Activated T-cell treated with anti-CD3 and anti-CD28 coated beads for 24 hours (primary cell): ENCODE data around the gene UST.
"Not testable (repeated sequence)": the region's sequence is repeated elsewhere in the genome, so short reads cannot be mapped to it uniquely, and the experiment has no call there.

ENCODE experiments used
- DNase-seq: peaks from one replicate; pipeline ENCODE4 v3.0.0-alpha.2; 2020; ENCODE audit warnings: low read depth

Gene UST

GRCh38 chr6:148736774-148737412 lies 9.9 kb upstream of the UST start:
- DNase-seq = no peak

GRCh38 chr6:148737806-148738205 lies 9.0 kb upstream of the UST start:
- no peak for DNase-seq

- no peak for DNase-seq
These were observed 7.6 kb upstream of the UST start for GRCh38 chr6:148738946-148739821.

DNA sequence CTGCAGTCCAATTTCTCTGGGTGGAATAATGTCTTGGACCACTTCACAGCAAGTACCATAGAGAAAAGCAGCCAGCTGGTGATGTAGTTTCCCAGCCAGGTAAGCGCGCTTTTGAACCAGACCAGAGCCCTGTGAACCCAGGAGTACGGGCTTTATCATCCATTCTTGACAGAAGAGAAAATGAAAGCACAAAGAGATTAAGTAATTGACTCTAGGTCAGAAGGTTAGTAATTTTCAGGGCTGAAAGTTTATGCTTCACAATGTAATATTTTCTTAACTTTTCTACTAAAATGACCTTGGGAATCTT lies 7.1 kb upstream of the UST start:
- no peak for DNase-seq

- no peak for DNase-seq
These were observed 3.4 kb upstream of the UST start for GRCh38 chr6:148743476-148743875.

DNA sequence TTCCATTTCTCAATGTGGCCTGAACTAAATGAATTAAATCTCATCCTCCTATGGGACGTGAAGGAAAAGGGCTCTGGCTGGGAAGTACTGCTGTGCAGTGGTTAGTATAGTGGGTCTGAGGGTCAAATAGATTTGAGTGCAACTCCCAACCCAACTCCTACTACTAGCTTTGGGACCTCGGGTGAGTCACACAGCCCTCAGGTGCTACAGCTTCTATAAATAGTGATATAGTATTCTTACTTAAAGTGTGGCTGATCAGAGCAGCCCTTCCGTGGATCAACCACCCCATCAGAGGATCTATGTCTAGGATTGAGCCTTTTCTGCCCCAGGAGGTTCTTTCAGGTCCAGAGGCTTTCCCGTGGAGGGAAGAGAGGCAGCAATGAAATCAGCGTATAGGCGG lies 904 bp upstream of the UST start:
- no peak for DNase-seq

GRCh38 chr6:148747145-148747470 lies 278 bp downstream of the UST start:
- no peak for DNase-seq

DNA sequence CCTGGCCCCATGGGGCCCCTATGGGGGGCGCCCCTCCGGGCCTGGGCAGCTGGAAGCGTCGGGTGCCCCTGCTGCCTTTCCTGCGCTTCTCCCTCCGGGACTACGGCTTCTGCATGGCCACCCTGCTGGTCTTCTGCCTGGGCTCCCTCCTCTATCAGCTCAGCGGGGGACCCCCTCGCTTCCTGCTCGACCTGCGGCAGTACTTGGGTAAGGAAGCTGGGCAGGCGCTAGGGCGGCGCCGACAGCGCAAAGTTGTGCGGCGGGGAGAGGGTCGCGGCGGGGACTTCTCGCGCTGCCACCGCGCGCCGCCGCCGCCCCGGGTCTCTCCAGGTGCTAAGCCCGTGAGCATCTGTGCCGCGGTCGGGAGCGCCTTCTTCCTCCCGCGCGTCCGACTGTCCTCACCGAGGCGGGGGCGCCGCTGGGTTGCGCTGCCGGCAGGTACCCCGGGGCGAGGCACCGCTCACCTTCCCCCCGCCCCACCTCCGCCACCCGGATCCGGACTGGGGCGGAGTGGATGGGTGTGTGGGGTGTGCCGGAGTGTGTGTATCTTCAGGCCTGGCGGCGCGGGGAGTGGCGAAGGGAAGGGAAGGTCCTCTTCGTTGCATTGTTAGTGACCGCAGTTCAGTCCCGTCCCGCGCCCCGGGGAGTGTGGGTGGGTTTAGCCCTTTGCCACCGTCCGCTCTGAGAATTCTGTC lies 788 bp downstream of the UST start:
- DNase-seq = peak; percentile 20

- DNase-seq = no peak
These were observed 2.8 kb downstream of the UST start for GRCh38 chr6:148749674-148750073.

- no peak for DNase-seq
These were observed 4.3 kb downstream of the UST start for GRCh38 chr6:148750838-148751792.

GRCh38 chr6:148751793-148752170 lies 5.0 kb downstream of the UST start:
- DNase-seq = no peak

DNA sequence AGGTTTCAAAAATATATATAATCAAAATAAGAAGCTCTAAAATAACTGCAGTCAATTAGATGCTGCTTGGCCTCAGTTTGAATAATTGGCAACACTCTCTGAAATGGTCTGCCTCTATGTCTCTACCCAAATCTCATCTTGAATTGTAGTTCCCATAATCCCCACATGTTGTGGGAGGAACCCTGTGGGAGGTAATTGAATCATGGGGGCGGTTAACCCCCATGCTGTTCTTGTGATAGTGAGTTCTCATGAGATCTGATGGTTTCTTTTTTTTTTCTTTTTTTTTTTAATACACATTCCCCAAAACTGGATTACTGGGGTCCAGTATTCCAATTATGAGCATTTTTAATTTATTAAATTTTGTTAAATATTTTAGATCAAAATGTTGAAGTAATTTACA lies 8.5 kb downstream of the UST start:
- not testable (repeated sequence) for DNase-seq

DNA sequence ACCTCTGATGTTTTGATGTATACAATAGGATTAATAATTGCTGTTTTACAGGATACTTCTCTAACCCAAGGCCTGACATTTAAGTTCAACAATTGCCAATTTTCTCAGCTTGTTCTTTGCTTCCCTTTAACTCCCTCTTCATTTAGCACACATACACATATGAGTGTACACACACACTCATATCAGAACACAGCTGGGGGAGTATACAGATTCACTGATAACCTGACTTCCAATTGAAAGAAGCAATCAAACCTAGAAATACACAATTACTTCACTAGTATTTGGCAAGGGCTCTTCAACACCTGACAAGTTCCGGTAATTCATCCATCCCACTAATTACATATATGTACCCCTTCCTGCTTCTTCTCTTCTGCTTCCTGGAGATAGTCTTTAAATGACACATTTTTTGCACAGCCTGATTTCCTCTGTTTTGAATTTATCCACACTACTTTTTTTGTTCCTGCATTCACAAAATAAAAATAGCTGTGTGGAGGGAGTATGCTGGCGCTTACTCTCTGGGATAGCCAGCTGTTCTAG lies 11.2 kb downstream of the UST start:
- no peak for DNase-seq

DNA sequence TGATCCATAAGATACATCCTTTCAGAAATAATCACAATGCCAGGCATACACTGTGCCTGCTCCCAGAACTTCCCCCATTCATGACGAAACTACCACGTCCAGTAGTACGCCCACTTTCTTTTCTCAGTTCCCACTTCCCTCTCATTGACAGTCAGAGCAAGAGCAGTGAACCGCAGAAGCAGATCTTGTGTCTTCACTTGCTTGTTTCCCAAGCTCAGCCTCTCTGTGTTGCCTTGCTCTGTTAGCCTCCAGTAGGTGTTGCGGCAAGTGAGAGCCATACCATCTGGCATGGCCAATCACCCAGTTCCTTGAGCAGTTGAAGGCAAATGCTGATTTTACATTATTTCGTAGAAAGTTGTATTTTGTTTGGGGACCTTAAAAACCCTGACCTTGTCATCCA lies 11.7 kb downstream of the UST start:
- DNase-seq = peak; percentile 26

GRCh38 chr6:148760258-148760534 lies 13.4 kb downstream of the UST start:
- no peak for DNase-seq

GRCh38 chr6:148760568-148761526 lies 14.0 kb downstream of the UST start:
- DNase-seq = peak; percentile 33

DNA sequence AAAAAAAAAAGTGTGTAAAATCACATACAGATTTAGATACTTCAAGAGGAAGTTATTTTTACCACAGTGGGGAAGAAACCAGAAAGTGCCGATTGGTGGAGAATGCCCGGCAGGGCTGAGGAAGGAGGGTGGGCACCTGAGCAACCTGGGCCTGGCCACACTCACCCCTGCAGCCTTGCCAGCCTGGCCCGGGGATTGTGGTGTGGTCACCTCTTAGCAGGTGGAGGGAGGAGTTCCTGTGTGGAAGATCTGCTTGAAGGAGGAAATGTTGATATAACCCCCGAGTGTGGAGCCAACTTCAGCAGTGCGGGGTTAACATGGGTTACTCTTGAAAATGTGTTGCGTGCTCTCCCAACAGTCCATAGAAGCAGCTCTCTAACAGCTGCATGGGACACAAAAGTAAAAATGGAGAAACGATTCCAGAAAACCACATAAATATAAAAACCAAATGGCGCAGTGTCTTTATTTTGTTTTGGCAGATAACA lies 14.7 kb downstream of the UST start:
- DNase-seq = no peak

- DNase-seq = no peak
These were observed 15.4 kb downstream of the UST start for GRCh38 chr6:148762231-148762630.

- not testable (repeated sequence) for DNase-seq
These were observed 17.6 kb downstream of the UST start for GRCh38 chr6:148764259-148765020.
